ENCODE measurements around the gene KIZ.
"Not testable (repeated sequence)": the region's sequence is repeated elsewhere in the genome, so short reads cannot be mapped to it uniquely, and the experiment has no call there.

KIZ gene

DNA sequence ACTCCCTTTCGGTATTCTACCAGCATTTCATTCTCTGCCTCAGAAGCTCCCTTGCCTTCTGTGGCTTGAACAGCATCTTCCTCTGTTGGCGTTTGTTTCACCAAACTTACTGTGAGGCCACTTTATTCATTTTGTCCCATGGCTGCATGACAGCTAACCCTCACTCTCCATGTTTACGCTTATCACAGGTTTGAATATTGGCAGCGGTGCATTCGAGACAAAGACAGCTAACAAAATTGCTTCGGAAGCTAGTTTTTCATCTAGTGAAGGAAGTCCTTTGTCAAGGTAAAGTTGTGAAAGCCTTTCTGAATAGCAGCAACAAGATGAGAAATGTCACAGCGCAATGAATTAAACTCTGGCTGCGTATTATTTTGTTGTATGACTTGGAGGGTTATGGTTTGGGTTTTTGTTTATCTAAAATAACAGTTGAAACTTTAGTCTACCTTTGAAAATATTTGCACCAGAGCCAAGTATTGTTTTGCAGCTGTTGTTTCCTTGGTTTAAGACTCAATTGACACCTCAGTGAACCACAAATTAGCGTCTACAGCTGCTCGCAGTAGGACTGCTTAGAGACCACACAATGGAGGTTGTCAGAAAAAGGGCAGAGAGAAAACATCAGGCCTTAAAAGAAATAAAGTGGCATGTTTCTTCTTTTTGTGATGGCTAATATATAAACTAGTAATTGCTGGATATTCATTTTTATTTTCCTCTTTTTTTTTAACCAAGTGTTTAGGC is 106.8 kb downstream of the KIZ start:
- DNase-seq: no peak

DNA sequence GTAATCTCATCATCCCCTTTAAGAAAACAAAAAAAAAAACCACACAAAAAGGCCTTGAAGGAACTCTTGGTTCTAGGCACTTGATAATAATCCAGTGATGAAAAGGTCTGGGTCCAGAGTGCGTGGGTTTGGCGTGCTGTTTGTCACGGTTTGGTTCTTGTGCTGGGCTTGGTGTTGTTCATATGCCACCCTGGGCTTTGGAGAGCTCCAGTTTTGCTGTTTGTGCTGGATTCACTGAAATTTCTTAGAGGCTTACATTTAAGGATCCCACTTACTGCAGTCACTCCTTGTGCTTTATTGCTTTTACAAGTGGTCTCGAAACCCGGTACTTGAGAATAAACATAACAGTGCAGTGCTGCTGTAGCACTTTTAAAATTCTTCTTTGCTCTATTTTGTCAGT is 108.4 kb downstream of the KIZ start:
- no peak for DNase-seq

DNA sequence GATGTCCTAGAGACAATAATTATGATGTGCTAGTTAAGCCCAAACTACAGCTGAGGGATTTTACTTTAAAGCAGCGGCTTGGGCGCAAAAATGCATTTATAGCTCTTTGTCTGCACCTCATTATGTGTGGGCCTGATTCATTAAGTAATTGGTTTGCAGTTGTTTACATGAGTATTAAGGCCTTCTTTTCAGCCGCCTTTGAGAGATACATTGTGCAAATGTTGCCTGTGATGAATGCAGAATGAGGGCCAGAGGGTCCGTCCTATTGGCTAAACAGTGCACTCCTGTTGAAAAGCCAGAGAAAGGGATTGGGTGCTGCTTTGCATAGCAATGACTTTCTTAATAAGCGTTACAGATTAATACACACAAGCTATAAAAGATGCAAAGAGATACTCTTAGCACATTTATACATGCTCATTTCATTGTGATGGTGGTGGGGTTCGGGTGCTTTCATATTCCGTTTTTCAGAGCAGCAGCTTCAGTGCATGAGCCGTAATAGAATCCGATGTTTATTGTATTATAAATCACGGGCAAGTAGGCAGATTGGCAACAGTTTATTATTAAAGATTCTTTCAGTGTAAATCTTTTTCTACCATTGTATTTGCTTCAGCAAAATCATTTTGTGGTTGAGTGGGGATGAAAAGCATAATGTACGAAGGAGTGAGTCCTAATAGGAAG is 109.1 kb downstream of the KIZ start:
- DNase-seq: no peak

DNA sequence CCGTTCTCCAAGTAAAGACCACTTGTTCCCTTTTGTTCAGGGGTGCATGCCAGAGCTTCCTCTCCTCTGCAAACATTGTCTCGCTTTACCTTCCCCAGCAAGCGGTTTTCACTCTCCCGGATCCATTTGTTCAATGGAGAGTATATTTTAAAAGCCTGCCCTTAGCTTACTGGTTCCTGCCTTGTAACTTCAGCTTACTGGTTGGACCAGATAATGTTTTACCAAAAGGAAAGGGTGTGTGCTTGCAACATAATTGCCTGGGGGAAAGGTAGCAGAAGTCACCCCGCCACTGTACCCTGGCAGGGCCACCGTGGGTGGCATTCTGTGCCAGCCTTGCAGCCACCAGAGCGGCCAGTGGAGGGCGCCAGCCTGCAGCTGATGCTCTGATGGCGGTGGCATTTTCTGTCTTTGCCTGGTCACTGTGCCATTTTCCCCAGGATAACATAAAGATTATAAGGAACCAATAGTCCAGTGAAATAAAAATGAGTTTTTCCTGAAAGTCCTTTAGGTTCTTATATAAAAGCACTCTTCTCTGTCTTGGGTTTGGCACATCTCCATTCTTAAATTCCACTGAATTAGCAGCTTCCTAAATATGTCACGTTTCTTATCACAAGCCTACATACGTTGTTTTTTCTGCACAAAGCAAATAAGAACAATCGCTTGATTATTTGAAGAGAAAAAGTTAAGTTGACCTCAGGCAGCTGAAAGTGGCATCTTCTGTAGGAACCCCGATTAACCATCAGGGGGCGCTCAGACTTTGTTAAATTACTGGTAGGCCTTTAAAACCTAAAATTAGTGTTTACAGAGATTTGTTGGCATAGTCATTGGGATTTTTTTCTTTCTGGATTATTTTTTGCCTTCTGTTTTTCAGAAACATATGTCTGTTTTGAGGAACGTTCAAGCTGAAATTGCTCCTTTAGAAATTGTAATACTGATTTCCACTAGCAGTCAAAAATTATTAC is 109.9 kb downstream of the KIZ start:
- DNase-seq: peak; percentile 28

DNA sequence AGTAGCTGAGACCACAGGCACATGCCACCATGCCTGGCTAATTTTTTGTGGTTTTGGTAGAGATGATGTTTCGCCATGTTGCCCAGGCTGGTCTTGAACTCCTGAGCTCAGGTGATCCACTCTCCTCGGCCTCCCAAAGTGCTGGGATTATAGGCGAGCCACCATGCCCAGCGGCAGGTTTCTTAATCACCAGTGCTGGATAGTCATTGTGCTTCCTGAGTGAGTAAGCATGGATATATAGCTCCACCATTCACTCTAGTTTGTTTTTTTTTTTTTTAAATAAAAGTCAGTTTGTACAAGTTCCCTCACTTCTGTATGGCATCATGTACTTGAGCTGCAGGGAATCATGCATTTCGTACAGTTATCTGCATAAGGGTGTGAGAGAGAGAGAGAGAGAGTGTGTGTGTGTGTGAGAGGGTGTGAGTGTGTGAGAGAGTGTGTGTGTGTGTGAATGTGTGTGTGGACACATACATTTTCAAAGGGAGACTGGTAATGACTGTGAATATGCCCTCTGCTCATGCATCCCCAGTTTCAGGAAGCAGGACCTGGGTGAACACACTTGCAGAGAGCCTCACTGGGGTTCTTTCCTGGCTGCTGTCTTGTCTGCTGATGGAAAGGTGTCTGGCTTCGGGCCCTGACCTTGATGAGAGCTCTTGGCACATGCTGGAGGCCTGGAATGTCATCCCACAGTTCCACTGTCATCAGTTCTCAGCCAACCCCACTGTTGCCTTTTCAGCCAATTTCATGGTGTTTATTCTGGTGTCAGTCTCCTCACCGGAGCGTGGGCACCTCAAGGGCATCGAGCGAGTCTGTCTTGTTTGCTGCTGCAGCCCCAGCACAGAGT is 112.3 kb downstream of the KIZ start:
- no peak for DNase-seq

DNA sequence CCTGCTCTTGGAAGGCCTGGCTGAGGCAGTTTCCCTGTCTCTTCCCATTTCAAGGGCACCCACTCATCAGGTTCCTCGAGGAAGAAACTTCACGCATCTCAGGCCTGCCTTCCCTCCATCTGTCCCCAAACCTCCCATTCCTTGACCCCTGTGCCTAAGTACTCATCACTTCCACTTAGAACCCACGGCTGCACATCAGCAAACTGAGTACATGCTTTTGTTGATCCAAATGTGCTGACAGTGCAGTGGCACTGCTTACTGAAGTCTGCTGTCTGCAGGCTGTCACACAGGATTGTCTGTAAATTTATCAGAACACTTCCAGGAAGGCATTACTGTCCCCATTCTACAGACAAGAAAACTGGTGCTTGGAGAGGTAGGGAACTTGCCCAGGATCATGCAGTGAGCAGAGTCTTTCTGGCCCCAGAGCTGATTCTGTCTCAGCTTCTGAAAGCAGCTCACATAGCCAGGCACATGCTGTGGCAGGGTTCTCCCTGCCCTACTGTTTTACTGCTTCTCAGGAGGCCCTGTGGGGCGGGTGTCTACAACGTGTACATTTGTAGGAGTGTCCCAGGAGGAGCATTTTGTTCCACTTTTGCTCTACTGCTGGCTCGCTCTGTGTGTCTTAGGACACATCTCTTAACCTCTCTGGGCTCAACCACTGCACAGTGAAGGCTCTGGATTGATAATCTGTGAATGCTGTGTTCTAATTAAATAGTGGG is 113.1 kb downstream of the KIZ start:
- DNase-seq: no peak

DNA sequence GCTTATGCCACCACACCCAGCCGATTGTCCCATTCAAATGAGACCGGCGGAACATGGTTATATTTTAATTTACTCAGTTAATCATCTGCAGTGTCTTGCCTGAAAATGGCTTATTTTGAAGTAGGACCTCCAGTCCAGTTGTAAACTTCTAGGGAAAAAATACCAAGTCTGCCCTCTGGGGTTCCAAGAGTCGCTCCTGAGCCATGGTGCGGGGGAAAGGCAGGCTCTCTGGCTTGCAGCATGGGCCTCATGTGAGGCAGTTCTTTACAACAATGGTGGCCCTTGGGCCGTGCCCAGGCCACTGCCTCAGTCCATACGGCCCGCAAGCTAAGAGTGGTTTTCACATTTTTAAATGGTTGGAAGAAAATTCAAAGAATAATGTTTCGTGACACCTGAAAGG is 114.5 kb downstream of the KIZ start:
- DNase-seq: no peak

DNA sequence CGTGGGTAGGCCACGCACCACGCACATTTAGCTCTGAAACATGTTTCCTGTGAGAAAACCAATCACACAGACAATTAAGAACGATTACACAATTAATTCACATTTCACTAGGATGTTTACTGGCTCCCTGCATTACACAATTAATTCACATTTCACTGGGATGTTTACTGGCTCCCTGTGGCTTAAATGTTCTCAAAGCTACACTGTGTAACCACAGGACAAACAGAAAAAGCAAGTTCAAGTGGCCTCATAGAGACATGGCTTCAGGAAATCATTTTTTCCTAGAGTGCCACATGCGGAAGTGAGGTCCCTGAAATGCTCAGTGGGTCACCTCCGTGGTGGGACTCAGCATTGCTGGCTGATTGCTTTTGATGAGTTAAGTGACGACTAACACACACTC is 115.5 kb downstream of the KIZ start:
- DNase-seq: no peak

DNA sequence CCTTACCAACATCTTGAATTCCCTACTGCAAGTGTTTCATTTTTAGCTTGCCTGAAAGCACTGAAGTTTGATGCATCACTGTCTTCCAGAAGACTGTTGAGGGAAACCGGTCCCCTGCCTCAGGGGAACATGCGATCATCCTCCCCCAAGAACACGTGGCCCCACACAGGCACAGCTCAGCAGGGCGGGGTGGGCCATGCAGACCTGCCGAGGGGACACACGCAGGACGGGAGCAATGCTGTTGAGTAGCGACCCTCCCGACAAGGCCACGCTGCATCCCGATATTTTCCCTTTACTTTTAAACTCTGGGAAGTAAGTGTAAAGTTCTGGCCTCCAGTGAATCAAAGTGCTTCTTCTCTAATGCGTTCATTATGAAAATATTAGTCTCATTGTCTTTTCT is 117.9 kb downstream of the KIZ start:
- no peak for DNase-seq

DNA sequence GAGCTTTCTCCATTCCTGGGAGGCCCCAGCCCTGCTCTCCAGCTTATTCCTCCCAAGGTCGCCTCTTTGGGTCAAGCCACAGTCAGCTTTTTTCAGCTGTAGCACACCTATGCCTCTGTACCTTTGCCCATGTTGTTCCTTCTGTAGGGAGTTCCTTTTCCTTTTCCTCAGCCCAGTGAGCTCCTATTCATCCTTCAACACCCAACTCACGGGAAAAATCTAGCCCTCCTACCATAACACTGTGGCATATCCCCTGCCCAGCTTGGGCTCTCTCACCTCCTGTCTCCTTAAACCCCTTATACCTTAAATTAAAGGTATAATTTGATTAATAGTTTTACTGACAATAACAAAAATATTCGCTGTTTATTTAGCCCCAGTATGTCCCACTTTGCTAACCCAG is 118.9 kb downstream of the KIZ start:
- no peak for DNase-seq

DNA sequence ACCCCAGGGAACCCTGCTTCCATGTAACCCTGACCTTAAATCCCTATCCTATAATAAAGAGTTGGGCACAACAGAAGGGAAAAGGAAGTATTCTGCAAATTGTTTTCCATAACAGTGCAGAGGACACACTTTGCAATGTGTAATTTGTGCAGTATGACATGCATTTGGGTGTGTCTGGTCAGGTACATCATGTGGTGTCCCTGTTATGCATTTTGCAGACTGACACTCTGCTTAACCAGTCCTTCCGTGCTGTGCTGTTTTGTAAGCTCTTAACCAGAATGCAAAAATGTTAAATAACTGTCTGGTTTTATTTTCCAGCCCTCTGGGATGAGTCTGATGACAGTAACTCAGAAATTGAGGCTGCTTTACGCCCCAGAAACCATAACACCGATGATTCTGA is 120.3 kb downstream of the KIZ start:
- no peak for DNase-seq

DNA sequence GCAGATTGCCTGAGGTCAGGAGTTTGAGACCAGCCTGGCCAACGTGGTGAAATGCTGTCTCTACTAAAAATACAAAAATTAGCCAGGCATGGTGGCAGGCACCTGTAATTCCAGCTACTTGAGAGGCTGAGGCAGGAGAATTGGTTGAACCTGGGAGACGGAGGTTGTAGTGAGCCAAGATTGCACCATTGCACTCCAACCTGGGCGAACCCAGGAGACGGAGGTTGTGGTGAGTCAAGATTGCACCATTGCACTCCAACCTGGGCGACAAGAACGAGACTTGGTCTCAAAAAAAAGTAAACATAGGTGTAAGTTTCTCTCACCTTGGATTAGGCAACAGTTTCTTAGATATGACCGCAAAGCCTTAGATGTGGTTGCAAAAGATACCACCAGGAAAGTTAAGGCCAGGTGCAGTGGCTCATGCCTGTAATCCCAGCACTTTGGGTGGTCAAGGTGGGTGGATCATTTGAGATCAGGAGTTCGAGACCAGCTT is 121.8 kb downstream of the KIZ start:
- DNase-seq: not testable (repeated sequence)

DNA sequence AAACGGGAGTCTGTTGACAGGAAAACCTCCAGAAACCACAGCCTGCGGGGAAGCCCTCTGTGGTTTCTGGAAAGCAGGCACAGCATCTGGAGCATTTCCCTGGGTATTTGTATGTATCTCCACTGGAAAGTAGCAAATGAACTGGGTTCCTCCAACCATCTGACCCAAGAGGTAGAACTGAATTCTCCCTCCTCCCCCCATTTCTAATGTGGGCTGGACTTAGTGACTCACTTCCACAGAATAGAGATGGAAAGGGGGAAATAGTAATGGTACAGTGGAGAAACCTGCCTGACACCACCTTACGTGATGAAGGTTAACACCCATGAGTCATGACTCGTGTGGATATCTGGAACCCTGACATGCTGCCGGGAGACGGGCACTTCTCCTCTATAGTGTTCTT is 125.4 kb downstream of the KIZ start:
- no peak for DNase-seq

DNA sequence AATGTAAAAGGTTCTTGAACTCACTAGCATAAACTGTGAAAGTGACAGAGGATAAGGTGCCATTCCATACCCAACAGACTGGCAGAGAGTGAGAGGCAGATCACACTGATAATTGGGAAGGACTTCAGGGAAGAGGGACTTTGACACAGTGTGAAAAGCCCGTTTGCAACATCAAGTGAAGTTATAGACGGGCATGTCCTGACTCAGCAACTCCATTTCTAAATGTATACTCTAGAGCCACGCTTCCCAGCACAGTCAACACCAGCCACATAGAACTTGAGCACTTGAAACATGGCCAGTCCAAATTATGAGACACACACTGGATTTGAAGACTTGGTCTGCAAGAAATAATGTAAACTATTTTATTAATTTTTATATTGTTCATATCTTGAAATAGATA is 131.3 kb downstream of the KIZ start:
- no peak for DNase-seq

DNA sequence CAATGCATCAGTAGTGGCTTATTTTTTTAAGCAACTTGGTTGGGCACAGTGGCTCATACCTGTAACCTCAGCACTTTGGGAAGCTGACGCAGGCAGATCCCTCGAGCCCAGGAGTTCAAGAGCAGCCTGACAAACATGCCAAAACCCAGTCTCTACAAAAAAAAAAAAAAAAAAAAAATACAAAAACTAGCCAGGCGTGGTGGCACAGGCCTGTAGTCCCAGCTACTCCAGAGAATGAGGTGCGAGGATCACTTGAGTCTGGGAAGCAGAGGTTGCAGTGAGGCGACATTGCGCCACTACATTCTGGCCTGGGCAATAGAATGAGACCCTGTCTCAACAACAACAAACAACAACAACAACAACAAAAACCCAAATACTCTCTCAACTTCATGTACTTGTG is 132.5 kb downstream of the KIZ start:
- no peak for DNase-seq

DNA sequence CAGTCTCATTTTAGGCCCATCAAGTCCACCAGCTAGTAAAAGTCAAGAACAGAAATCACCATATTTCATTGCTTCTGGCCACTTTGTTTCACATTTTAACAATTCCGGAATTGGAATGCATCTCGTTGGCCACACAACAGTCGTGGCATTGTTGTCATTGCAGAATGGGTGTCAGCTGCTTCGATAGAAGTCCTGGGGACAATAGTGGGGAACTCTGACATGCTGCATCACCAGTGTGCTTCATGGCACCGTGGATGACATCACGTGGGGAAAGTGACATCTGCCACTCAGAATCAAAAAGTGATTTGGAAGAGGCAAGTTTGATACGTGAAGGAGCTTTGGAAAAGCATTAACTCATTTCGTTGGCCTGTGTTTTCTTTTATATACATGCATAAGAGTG is 133.5 kb downstream of the KIZ start:
- no peak for DNase-seq

DNA sequence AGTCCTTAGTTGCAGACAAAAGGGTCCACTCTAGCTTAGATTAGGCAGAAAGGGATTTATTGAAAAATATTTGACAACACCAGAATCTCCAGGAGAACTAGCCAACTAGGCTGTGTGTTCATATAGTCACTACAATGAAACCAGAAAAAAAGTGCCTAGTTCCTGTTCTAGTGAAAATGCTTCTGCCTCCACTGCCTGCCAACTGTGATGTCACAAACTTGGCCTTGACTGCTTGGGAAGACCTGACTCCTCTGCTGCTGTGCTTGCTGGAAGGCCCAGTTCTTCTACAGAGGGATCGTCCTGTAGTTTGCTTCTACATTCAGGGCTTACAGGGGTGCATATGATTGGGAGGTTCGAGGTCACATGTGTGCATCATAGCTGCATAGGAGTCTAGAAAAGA is 136.9 kb downstream of the KIZ start:
- no peak for DNase-seq

DNA sequence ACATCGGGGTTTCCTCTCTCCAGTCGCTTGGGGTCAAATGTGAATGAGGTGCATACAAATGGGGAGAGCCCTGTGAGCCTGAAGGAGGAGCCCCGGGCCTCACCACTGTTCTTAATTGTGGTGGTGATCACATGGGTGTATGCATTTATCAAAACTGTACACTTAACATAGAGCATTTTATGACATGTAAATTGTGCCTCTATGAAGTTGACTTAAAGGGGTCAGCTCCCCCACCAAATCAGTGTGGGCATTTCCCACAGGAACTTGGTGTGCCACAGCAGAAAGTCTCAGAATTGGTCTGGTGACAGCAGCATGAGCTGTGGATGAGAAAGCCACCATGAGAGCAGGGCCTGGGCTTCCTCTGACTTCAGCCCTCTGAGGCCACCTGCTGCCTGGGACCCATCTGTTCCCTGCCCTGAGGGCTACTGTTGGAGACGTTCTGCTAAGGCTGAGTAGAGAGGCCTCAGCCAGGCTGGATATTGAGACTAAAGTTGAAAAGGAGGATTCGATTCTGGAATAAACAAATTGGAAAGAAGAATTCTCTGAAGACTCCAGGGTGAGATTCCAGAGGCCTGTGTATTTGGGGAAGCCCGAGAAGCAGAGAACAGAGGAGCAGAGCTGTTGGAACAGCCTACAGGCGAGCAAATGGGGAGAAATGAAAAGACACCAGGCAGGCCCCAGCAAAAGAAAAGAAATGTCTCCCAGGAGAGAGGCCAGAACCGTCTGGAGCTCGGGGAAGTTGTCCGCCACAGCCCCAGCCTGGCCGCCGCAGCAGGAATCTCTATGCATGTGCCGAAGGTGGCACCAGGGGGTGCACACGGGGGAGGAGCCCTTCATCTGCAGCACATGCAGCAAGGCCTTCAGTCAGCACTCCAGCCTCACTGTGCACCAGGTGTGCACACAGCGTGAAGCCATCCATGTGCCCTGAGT is 139.6 kb downstream of the KIZ start:
- DNase-seq: no peak

DNA sequence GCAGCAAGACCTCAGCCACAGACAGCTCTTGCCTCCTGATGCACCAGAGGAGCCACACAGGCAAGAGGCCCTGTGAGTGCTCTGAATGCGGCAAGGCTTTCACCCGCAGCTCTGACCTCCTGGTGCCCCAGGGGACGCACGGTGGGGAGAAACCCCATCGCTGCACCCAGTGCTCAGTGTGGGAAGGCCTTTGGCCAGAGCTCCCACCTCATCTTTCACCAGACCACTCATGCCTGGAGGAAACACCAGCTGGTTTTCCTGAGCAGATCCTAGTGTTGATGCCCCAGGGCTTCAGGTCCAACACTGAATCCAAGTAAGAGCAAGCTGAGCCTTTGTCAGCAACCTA is 140.3 kb downstream of the KIZ start:
- no peak for DNase-seq

DNA sequence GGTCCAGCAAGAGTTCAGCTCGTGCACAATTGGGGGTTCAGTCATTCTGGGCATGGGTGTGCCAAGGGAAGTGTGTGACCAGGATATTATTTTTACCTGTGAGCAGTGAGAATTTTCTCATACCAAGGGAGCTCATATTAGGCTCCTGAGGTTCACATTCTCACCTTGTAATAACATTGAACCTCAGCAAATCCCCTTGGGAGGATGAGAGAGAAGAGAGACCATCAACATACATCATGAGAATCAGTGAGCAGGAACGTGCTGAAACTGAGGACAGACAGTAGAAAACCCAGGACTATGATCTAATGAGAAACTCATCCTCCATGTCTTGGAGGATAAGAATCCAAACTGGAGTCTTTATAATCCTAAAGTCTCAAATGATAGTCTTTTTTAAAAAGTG is 143.9 kb downstream of the KIZ start:
- DNase-seq: no peak

DNA sequence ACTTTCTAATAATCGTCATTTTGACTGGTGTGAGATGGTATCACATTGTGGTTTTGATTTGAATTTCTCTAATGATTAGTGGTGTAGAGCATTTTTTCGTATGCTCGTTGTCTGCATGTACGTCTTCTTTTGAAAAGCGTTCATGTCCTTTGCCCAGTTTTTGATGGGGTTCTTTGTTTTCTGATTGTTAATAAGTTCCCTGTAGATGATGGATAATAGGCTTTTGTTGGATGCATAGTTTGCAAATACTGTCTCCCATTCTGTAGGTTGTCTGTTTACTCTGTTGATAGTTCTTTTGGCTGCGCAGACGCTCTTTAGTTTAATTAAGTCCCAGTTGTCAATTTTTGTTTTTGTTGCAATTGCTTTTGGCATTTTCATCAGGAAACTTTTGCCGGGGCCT is 144.9 kb downstream of the KIZ start:
- no peak for DNase-seq
